ENCODE results near the gene RASA3. TPM values are rescaled to one million over a fixed set of nuclear protein-coding genes. Genes with fewer than 3 reads are reported as not detected.

RASA3 gene
- total and polyA plus RNA-seq, 2 donors (not counting 3 experiments of a cell fraction or from before 2014, with no cell fraction given), result 26.5 to 53.8 TPM

GRCh38 chr13:114152831-114153371 lies 20.5 kb upstream of the RASA3 start:
- BruUV-seq (replicated peaks), result no TSS peak
- no peak overlapping the region for H3K4me3 ChIP-seq (replicated peaks in 1 of 3; ENCODE audit: insufficient read depth in 1 of 3, low read depth in 1 of 3, low read length in 3 of 3)
- no peak overlapping the region for H3K4me2 ChIP-seq (ENCODE audit: insufficient read depth, low read length)
- H3K79me2 ChIP-seq (ENCODE audit: control insufficient read depth, insufficient read depth, low read length), result no peaks in the 10 kb centered on the region
- TF ChIP-seq FOS (IDR thresholded peaks at IDR 0.05; ENCODE audit: borderline replicate concordance, insufficient read depth, low read length), result no peak
- TF ChIP-seq, protein P1, sequence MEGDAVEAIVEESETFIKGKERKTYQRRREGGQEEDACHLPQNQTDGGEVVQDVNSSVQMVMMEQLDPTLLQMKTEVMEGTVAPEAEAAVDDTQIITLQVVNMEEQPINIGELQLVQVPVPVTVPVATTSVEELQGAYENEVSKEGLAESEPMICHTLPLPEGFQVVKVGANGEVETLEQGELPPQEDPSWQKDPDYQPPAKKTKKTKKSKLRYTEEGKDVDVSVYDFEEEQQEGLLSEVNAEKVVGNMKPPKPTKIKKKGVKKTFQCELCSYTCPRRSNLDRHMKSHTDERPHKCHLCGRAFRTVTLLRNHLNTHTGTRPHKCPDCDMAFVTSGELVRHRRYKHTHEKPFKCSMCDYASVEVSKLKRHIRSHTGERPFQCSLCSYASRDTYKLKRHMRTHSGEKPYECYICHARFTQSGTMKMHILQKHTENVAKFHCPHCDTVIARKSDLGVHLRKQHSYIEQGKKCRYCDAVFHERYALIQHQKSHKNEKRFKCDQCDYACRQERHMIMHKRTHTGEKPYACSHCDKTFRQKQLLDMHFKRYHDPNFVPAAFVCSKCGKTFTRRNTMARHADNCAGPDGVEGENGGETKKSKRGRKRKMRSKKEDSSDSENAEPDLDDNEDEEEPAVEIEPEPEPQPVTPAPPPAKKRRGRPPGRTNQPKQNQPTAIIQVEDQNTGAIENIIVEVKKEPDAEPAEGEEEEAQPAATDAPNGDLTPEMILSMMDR (IDR thresholded peaks at IDR 0.05; ENCODE audit: extremely low read depth in 1 of 2, insufficient read depth in 1 of 2, low read depth in 1 of 2, low read length in 2 of 2), result no peak
- TF ChIP-seq MYC (IDR thresholded peaks at IDR 0.05; ENCODE audit: low read depth, low read length), result no peak
- no peak for TF ChIP-seq POLR2A (IDR thresholded peaks at IDR 0.05; ENCODE audit: low read depth, low read length)
- peak; percentile 8 for TF ChIP-seq MAX (IDR thresholded peaks at IDR 0.05; ENCODE audit: insufficient read depth, insufficient read length)
- intact Hi-C loops (cut with micrococcal nuclease), result no loop called here
- FAIRE-seq, result no peak
- ChIA-PET CTCF (no interaction called here), POLR2A (no interaction called here)
- no peak overlapping the region for H3K9ac ChIP-seq (replicated peaks; ENCODE audit: extremely low read depth, insufficient read depth, low read length)
- no peak for DNase-seq (ENCODE audit: low read depth, low spot score)
- H3K36me3 ChIP-seq (ENCODE audit: control insufficient read depth in 2 of 2, extremely low read depth in 1 of 2, insufficient read depth in 2 of 2, low read length in 2 of 2), result no peaks in the 10 kb centered on the region
- dilution Hi-C loops (cut with MboI; ENCODE audit: extremely low pct_ligation_motif_present, low sequenced_read_pairs), result no loop called here
- no peak overlapping the region for H3K27ac ChIP-seq (ENCODE audit: insufficient read depth, low read depth, low read length)
- H3K4me1 ChIP-seq (ENCODE audit: control insufficient read depth, extremely low read depth, insufficient read depth, low read length), result no peaks in the 10 kb centered on the region
- no peak overlapping the region for H2AFZ ChIP-seq (ENCODE audit: low read depth, low read length)
- H3K9me3 ChIP-seq (replicated peaks; ENCODE audit: control insufficient read depth, insufficient read depth, low read length), result no peaks in the 10 kb centered on the region
- peaks cover 0 to 3% of the 10 kb centered on the region in 2 experiments for H3K27me3 ChIP-seq (ENCODE audit: control insufficient read depth in 2 of 2, insufficient read depth in 2 of 2, low read length in 2 of 2)
- no peaks in the 10 kb centered on the region for H3K9me1 ChIP-seq (replicated peaks; ENCODE audit: control insufficient read depth, extremely low read depth, insufficient read depth, low read length)
- no peaks in the 10 kb centered on the region for H4K20me1 ChIP-seq (replicated peaks; ENCODE audit: control insufficient read depth, extremely low read depth, insufficient read depth, low read length)

DNA sequence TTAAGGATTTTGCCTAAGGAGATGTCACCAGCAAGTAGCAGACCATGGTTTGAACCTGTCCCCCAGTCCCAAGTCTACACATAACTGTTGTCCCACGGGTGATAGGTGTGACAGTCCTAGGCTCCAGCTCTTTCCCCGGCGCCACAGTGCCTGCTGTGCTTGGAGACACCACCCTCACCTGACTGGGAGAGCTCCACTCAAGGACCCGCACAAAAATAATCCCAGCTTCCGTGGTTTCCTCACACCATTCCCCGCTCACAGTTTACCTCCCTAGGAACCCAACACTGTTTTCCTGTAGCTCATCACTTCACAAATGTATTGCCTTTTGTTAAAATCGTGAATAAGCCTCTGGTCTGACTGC lies 19.8 kb upstream of the RASA3 start:
- FAIRE-seq, result no peak
- H3K27ac ChIP-seq (ENCODE audit: insufficient read depth, low read depth, low read length), result no peak overlapping the region
- no peak for DNase-seq (ENCODE audit: low read depth, low spot score)
- no peaks in the 10 kb centered on the region for H3K4me1 ChIP-seq (ENCODE audit: control insufficient read depth, extremely low read depth, insufficient read depth, low read length)
- peaks cover 0 to 3% of the 10 kb centered on the region in 2 experiments for H3K27me3 ChIP-seq (ENCODE audit: control insufficient read depth in 2 of 2, insufficient read depth in 2 of 2, low read length in 2 of 2)
- H3K4me2 ChIP-seq (ENCODE audit: insufficient read depth, low read length), result no peak overlapping the region
- no peak overlapping the region for H3K9ac ChIP-seq (replicated peaks; ENCODE audit: extremely low read depth, insufficient read depth, low read length)
- H3K9me1 ChIP-seq (replicated peaks; ENCODE audit: control insufficient read depth, extremely low read depth, insufficient read depth, low read length), result no peaks in the 10 kb centered on the region
- no peak overlapping the region for H3K4me3 ChIP-seq (replicated peaks in 1 of 3; ENCODE audit: insufficient read depth in 1 of 3, low read depth in 1 of 3, low read length in 3 of 3)
- TF ChIP-seq POLR2AphosphoS5 (IDR thresholded peaks at IDR 0.05; ENCODE audit: insufficient read depth, low read depth, low read length) (no peak), FOS (IDR thresholded peaks at IDR 0.05; ENCODE audit: borderline replicate concordance, insufficient read depth, low read length) (no peak), POLR2A (IDR thresholded peaks at IDR 0.05; ENCODE audit: low read depth, low read length) (no peak), JUN (IDR thresholded peaks at IDR 0.05; ENCODE audit: borderline replicate concordance, insufficient read depth, insufficient read length, low read depth) (no peak), MAX (IDR thresholded peaks at IDR 0.05; ENCODE audit: insufficient read depth, insufficient read length) (no peak), GATA2 (IDR thresholded peaks at IDR 0.05; ENCODE audit: insufficient read depth, insufficient read length, low read depth, low read length) (no peak), MYC (IDR thresholded peaks at IDR 0.05; ENCODE audit: low read depth, low read length) (no peak)
- TF ChIP-seq, protein P1 (IDR thresholded peaks at IDR 0.05; ENCODE audit: extremely low read depth in 1 of 2, insufficient read depth in 1 of 2, low read depth in 1 of 2, low read length in 2 of 2), result no peak
- dilution Hi-C loops (cut with MboI; ENCODE audit: extremely low pct_ligation_motif_present, low sequenced_read_pairs), result no loop called here
- CTCF ChIA-PET, result no interaction called here
- H3K9me3 ChIP-seq (replicated peaks; ENCODE audit: control insufficient read depth, insufficient read depth, low read length), result no peaks in the 10 kb centered on the region
- H4K20me1 ChIP-seq (replicated peaks; ENCODE audit: control insufficient read depth, extremely low read depth, insufficient read depth, low read length), result no peaks in the 10 kb centered on the region
- no TSS peak for BruUV-seq (replicated peaks)
- intact Hi-C loops (cut with micrococcal nuclease), result no loop called here
- H3K36me3 ChIP-seq (ENCODE audit: control insufficient read depth in 2 of 2, extremely low read depth in 1 of 2, insufficient read depth in 2 of 2, low read length in 2 of 2), result no peaks in the 10 kb centered on the region
- H2AFZ ChIP-seq (ENCODE audit: low read depth, low read length), result no peak overlapping the region
- H3K79me2 ChIP-seq (ENCODE audit: control insufficient read depth, insufficient read depth, low read length), result no peaks in the 10 kb centered on the region
- POLR2A ChIA-PET, result no interaction called here

Measured in endothelial cell of umbilical vein (primary cell).